Pulmonary artery endothelial cell (primary cell): Measurements from ENCODE around the gene ITGB3. TPM values are rescaled to one million over a fixed set of nuclear protein-coding genes. Genes with fewer than 3 reads are reported as not detected.

Experiments
- DNase-seq: peaks from one replicate; pipeline ENCODE4 v3.0.0-alpha.2; 2011; ENCODE audit warnings: low read depth, low spot score
- total RNA-seq: library from RNA; depleted of rRNA; stranded (reverse); fragments of >200 nt; gene quantifications from 2 replicates; pipeline ENCODE4 v1.2.3, GENCODE V29; 2014

ITGB3 gene
- total RNA-seq, 1 donor from 2014 or later, result 104 TPM

DNA sequence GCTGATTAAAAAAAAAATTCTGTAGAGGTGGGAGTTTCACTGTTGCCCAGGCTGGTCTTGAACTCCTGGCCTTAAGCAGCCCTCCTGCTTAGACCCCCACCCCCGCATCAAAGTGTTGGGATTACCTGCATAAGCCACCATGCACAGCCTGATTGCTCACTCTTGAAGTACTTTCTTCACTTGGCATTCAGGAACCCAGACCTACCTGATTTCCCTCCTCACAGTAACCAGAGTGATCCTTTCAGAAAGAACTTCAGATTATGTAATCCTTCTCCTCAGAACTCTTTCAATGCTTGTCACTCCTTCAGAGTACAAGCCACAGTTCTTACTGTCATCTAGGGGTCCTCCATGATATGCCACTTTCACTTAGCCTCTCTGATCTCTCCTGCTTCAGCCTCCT, 71.5 kb downstream of the ITGB3 start:
- DNase-seq, result no peak

DNA sequence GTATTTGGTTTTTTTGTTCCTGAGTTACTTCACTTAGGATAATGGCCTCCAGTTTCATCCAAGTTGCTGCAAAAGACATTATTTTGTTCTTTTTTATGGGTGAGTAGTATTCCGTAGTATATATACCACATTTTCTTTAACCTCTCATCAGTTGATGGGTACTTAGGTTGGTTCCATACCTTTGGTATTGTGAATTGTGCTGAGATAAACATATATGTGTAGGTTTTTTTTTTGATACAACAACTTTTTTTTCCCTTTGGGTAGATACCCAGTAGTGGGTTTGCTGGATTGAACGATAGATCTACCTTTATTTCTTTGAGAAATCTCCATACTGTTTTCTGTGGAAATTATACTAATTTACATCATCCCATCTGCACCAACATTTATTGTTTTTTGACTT, 76.9 kb downstream of the ITGB3 start:
- no peak for DNase-seq

DNA sequence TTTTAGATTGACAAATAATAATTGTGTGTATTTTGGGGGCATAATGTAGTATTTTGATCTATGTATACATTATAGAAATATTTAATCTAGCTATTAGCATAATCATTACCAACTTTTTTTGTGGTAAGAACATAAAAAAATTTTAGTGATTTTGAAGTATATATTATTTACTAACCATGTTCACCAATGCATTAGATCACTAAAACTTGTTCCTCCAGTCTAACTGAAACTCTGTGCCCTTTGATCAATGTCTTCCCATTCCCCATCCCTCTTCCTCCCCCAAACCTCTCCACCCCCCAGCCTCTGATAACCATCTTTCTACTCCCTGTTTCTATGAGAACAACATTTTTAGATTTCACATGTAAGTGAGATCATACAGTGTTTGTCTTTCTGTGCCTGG, 78.7 kb downstream of the ITGB3 start:
- no peak for DNase-seq

DNA sequence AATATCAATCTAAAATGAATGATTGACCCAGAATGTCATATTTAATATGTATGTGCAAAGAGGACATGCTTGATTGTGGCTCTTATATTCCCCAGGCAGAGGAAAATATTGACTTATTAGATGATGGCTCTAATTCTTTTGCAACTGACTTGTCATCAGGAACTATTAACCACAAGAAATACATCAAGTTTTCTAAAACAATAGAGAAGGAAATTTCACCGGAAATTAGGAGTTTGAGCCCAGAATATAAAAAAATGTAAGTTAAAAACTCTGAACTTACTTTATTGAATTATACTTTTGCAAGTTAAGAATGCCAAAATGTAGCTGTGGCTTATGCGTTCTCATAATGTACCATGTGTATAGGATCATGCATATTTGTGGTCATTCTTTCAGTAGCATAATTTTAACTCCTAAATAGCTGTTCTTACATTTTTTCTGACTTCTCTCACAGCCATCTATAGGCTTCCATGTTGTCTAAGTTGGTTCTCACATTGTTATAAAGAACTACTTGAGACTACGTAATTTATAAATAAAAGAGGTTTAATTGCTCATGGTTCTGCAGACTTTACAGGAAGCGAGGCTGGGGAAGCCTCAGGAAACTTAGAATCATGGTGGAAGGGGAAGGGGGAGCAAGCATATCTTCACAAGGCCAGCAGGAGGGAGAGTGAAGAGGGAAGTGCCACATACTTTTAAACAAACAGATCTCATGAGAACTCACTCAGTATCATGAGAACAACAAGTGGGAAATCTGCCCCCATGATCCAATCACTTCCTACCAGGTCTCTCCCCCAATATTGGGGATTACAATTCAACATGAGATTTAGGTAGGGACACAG, 81.7 kb downstream of the ITGB3 start:
- no peak for DNase-seq

DNA sequence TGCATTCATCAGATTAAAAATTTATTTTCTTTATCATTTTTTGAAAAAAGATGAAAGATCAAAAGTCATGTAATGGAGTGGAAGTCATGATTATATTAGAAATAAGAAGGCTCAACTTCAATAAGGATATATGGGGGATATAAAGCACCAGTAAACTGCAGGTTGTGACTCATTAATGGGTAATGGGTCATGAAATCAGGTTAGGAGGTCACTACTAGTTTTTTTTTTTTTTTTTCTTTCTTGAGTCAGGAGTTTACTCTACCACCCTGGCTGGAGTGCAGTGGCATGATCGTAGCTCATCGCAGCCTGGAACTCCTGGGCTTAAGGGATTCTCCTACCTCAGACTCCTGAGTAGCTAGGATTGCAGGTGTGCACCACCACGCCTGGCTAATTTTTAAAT, 84.4 kb downstream of the ITGB3 start:
- DNase-seq, result no peak

DNA sequence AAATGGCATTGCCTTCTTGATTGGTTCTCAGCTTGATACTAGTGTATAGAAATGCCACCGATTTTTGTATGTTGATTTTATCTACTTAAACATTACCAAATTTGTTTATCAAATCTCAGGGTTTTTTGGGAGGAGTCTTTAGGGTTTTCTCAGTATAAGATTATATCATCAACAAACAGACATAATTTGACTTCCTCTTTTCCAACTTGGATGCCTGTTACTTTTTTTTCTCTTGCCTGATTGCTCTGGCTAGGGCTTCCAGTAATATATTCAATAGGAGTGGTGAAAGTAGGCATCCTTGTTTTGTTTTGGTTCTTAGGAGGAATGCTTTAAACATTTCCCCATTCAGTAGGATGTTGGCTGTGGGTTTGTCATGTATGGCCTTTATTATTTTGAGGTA, 99.2 kb downstream of the ITGB3 start:
- no peak for DNase-seq

DNA sequence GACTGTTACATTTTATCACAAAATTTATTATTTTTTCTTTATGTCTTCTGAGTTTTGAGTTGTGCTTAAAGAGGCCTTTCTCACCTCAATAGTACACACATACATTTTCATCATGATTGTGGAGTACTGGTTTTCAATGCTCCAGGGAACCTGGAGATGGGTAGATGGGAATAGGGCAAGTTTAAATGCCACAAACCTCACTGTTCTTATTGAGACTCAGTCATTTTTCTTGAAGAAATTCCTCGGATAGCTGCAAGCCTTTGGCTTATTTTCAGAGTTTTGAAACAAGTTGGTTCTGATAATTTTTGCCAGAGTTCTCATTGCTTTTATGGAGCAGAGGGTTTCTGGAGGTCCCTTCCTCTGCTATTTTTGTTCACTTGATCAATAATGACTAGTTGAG, 105.0 kb downstream of the ITGB3 start:
- no peak for DNase-seq

Other genes starting within 250 kb of the ITGB3 start
- gene CDC27, start 64.5 kb upstream of the ITGB3 start, total RNA-seq, result 178 and 195 TPM in 2 replicates
- 0.33 and 0.81 TPM in 2 replicates for gene MYL4, start 44.5 kb upstream of the ITGB3 start, total RNA-seq
- 3.1 and 7.4 TPM in 2 replicates for gene EFCAB13, start 70.1 kb downstream of the ITGB3 start, total RNA-seq